B cell (primary cell): ENCODE results near the gene NCBP2L. TPM values are rescaled to one million over a fixed set of nuclear protein-coding genes. Genes with fewer than 3 reads are reported as not detected.

Source experiments
- ATAC-seq: fragments of 200-7000 bp; cut with Tn5 transposase; one replicate; pipeline ENCODE4 v1.10.0; 2021; ENCODE audit warnings: low read depth, mild to moderate bottlenecking, moderate number of reproducible peaks, moderate library complexity
- CTCF ChIA-PET: fragments of 350-600 bp; sonication (Branson Sonifier 250); formaldehyde crosslinking; loops from one replicate; lab custom pipeline; 2021; ENCODE audit warnings: antibody characterized with exemption, inconsistent platforms; lab: Charles Lee
- POLR2A ChIA-PET: fragments of 350-600 bp; sonication (Branson Sonifier 250); formaldehyde crosslinking; loops from one replicate; lab custom pipeline; 2021; ENCODE audit warnings: antibody characterized with exemption; lab: Charles Lee
- DNase-seq: peaks from one replicate; pipeline ENCODE4 v3.0.0; 2013
- H2AFZ ChIP-seq: 2 replicates; pipeline ENCODE4 v1.6.1; 2012; ENCODE audit warnings: mild to moderate bottlenecking, low read depth, low read length; ENCODE audit not compliant: insufficient read depth, poor library complexity, severe bottlenecking
- H3K27ac ChIP-seq, 2 donors: 1 replicate in 1 of 2; 2 replicates in 1 of 2; pipeline ENCODE4 v1.5.1; 2012 to 2013; ENCODE audit warnings: low read length in 2 of 2, mild to moderate bottlenecking in 2 of 2, moderate library complexity in 1 of 2
- H3K27me3 ChIP-seq, 4 experiments: fragments of 200-600 bp in 1 of 4; sonication (generic) in 1 of 4; replicated peaks in 1 of 4; 1 replicate in 2 of 4; 2 replicates in 2 of 4; pipeline versions ENCODE4 v1.6.1 to v1.7.0; 2013 to 2016; ENCODE audit warnings: low read length in 3 of 4, mild to moderate bottlenecking in 2 of 4, mixed read lengths in 1 of 4, moderate library complexity in 1 of 4; ENCODE audit not compliant: insufficient read depth in 4 of 4, control insufficient read depth in 3 of 4; ENCODE audit errors: control extremely low read depth in 1 of 4
- H3K36me3 ChIP-seq, 2 experiments: replicated peaks in 1 of 2; 1 replicate in 1 of 2; 2 replicates in 1 of 2; pipeline versions ENCODE4 v1.6.1 to v1.7.1; 2013; ENCODE audit warnings: low read length in 1 of 2; ENCODE audit not compliant: insufficient read depth in 2 of 2, control insufficient read depth in 1 of 2; ENCODE audit errors: control extremely low read depth in 1 of 2, extremely low read depth in 1 of 2
- H3K4me1 ChIP-seq, 2 donors: fragments of 200-600 bp in 1 of 2; sonication (generic) in 1 of 2; 1 replicate in 1 of 2; 2 replicates in 1 of 2; pipeline versions ENCODE4 v1.5.1 to v1.6.1; 2013 to 2017; ENCODE audit warnings: low read length in 2 of 2; ENCODE audit not compliant: control insufficient read depth in 2 of 2, insufficient read depth in 2 of 2
- H3K4me2 ChIP-seq: replicated peaks from 2 replicates; pipeline ENCODE3; 2012; ENCODE audit warnings: mild to moderate bottlenecking, low read depth, low read length; ENCODE audit not compliant: poor library complexity, severe bottlenecking
- H3K4me3 ChIP-seq, 5 experiments: fragments of 200-600 bp in 1 of 5; sonication (generic) in 1 of 5; 1 replicate in 3 of 5; 2 replicates in 2 of 5; pipeline versions ENCODE4 v1.5.1 to v1.7.0; 2011 to 2016; ENCODE audit warnings: low read length in 4 of 5, mild to moderate bottlenecking in 4 of 5, low read depth in 2 of 5, control low read depth in 1 of 5, moderate library complexity in 1 of 5; ENCODE audit not compliant: insufficient read depth in 1 of 5; ENCODE audit errors: control extremely low read depth in 1 of 5, extremely low read depth in 1 of 5
- H3K79me2 ChIP-seq: fragments of 200-600 bp; sonication (generic); one replicate; pipeline ENCODE4 v1.6.0; 2016; ENCODE audit warnings: low read length; ENCODE audit not compliant: control insufficient read depth, insufficient read depth
- H3K9ac ChIP-seq: fragments of 200-600 bp; sonication (generic); 2 replicates; pipeline ENCODE4 v1.6.1; 2017; ENCODE audit warnings: mild to moderate bottlenecking, low read length, moderate library complexity
- H3K9me3 ChIP-seq, 3 donors: one replicate each; pipeline versions ENCODE4 v1.6.1 to v1.7.1; 2013; ENCODE audit warnings: low read length in 2 of 3; ENCODE audit not compliant: control insufficient read depth in 2 of 3, insufficient read depth in 1 of 3; ENCODE audit errors: control extremely low read depth in 1 of 3
- H4K20me1 ChIP-seq: 2 replicates; pipeline ENCODE4 v1.6.0; 2012; ENCODE audit warnings: mild to moderate bottlenecking, low read length; ENCODE audit not compliant: insufficient read depth, control insufficient read depth, poor library complexity, severe bottlenecking
- H3K27ac Mint-ChIP-seq: one replicate; pipeline ENCODE4 v1.8.0; 2021; ENCODE audit warnings: mixed read lengths
- H3K27me3 Mint-ChIP-seq: one replicate; pipeline ENCODE4 v1.8.0; 2021; ENCODE audit warnings: mixed read lengths
- H3K4me1 Mint-ChIP-seq: one replicate; pipeline ENCODE4 v1.8.0; 2021; ENCODE audit warnings: mixed read lengths
- H3K4me3 Mint-ChIP-seq: one replicate; pipeline ENCODE4 v1.8.0; 2021; ENCODE audit warnings: mixed read lengths
- H3K9me3 Mint-ChIP-seq: one replicate; pipeline ENCODE4 v1.8.0; 2022; ENCODE audit warnings: mixed read lengths; ENCODE audit not compliant: insufficient read depth
- CTCF ChIP-seq: fragments of 200-600 bp; IDR thresholded peaks from one replicate; pipeline ENCODE4 v1.8.0; 2022; ENCODE audit warnings: antibody characterized with exemption, mild to moderate bottlenecking
- EZH2 ChIP-seq: IDR thresholded peaks from 2 replicates; pipeline ENCODE4 v1.6.1; 2012; ENCODE audit warnings: borderline replicate concordance, low read depth, mild to moderate bottlenecking, moderate library complexity, low read length; ENCODE audit not compliant: insufficient read depth, poor library complexity, severe bottlenecking
- WGBS: methylation state at CpG from one replicate; pipeline ENCODE4 v1.1.5; 2013; ENCODE audit warnings: missing lambda C conversion rate; ENCODE audit not compliant: insufficient coverage; 5-methylcytosine and 5-hydroxymethylcytosine counted together
- intact Hi-C: fragments of 100-400 bp; cut with micrococcal nuclease; formaldehyde crosslinking; loops from one replicate; pipeline ENCODE4 v1.10.0; 2022
- polyA minus RNA-seq: library from RNA; depleted of rRNA, polyadenylated mRNA; stranded (reverse); fragments of >200 nt; gene quantifications from 2 replicates; pipeline ENCODE4 v1.2.3, GENCODE V29; 2012
- polyA plus RNA-seq: library from polyadenylated mRNA; depleted of rRNA; stranded (reverse); fragments of >200 nt; gene quantifications from 2 replicates; pipeline ENCODE4 v1.2.3, GENCODE V29; 2012
- total RNA-seq, 2 donors: library from RNA; stranded (reverse); fragments of 120-200 nt in 1 of 2; gene quantifications; 1 replicate in 1 of 2; 2 replicates in 1 of 2; pipeline versions ENCODE4 v1.2.3 to v1.2.4, GENCODE V29; 2013 to 2022

Gene NCBP2L
- not detected in 2 replicates for total RNA-seq
- 0.05 TPM for total RNA-seq (2013)
- polyA plus RNA-seq: not detected in 2 replicates
- polyA minus RNA-seq: not detected in 2 replicates

DNA sequence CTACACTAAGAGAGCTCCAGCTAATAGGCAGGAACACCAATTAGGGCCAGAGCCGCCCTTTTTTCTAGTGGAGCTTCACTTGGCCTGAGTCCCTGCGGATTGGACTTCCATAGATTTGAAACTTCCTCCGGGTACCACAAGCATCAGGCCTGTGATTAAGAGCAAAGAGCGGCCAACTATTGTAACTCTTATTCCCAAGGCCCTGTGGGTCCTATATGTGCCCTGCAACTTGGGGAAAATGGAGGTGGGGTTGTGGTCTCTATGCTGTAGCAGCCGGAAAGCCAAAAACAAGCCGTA is at the start of gene NCBP2L:
Gene NCBP2L, plus strand, starts transcription at position 198 of the 297 bp plus-strand sequence. CDS start 16,488 bp downstream, outside the sequence.
- Histone ChIP-seq H3K9me3 (no peaks in the 10 kb centered on the region), H3K4me3 (peak within 1 kb of the TSS; percentile 48 to 72 (median 60)), H3K27me3 (peaks cover 0 to 9% (median 0%) of the 10 kb centered on the region in 4 experiments), H3K9ac (peak within 1 kb of the TSS; percentile 69), H3K4me1 (peaks cover 14 to 23% of the 10 kb centered on the region in 2 donors), H2AFZ (peak within 1 kb of the TSS; percentile 82), H3K79me2 (no peaks in the 10 kb centered on the region), H3K36me3 (no peaks in the 10 kb centered on the region), H4K20me1 (no peaks in the 10 kb centered on the region), H3K4me2 (peak within 1 kb of the TSS; percentile 87), H3K27ac (peak within 1 kb of the TSS in 1 of 2 donors; percentile 12)
- DNase-seq (no peak), ATAC-seq (no peak)
- intact Hi-C loops: loop anchor here (1.0 to 5.0 kb wide), 11 partner anchors 56 to 778 kb away; partner anchors contain the start of genes FRMPD3 and PRPS1
- peak within 1 kb of the TSS; percentile 79 for H3K27ac Mint-ChIP-seq
- TF ChIP-seq EZH2 (no peak), CTCF (peak; percentile 16)
- CTCF ChIA-PET: interaction anchor here (0.7 to 6.0 kb wide), 24 partner anchors 10 to 903 kb away, joined by 3 to 246 read pairs (median 4); partner anchors contain the start of gene PRPS1
- no peaks in the 10 kb centered on the region for H3K9me3 Mint-ChIP-seq
- no peaks in the 10 kb centered on the region for H3K27me3 Mint-ChIP-seq
- POLR2A ChIA-PET: interaction anchor here (0.7 to 3.5 kb wide), 4 partner anchors 61 to 149 kb away, joined by 3 to 53 read pairs (median 6); partner anchors contain the start of gene PRPS1
- no CpG with 5 or more reads among the region's 6 CpGs for WGBS
- H3K4me1 Mint-ChIP-seq: peaks cover 21% of the 10 kb centered on the region
- peak within 1 kb of the TSS; percentile 84 for H3K4me3 Mint-ChIP-seq

DNA sequence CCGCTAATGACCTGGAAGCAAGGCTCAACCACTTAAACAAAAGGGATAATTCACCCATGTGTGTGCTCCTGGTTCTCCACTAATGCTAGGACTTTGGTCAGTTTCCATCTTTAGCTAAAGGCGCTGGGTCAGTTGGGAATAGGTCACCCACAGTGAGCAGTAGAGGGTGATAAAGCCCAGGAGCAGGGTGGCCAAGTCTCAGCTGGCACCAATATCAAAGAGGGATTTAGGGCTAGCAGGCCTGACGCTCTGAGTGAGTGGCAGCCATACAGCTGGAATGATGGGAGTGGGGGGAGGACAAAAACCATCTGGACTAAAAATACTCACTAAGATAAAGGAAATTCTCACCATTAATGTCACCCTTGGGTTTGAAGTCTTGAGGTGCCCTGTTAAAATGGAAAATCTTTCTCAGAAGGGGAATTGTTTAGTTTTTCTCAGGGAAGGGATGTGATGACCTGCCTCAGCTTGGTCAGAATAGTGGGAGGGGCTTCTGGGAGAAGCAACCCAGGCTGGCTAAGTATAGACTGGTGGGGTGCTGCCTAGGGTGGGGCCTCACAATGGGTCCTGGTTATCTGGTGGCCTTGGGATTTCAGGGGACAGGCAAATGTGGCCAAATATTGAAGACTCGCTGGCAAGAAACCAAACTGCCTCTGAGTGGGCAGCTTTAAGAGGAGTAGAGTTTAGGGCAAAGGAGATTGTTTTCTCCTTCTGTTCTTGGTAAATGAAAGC is 49.0 kb upstream of the NCBP2L start:
- Histone ChIP-seq H3K4me2 (no peak overlapping the region), H3K36me3 (no peaks in the 10 kb centered on the region), H3K79me2 (no peaks in the 10 kb centered on the region), H2AFZ (no peak overlapping the region), H3K9ac (no peak overlapping the region), H3K4me3 (no peak overlapping the region), H4K20me1 (no peaks in the 10 kb centered on the region), H3K9me3 (no peaks in the 10 kb centered on the region), H3K27me3 (no peaks in the 10 kb centered on the region), H3K4me1 (peaks cover 0 to 4% of the 10 kb centered on the region in 2 donors), H3K27ac (no peak overlapping the region)
- H3K4me3 Mint-ChIP-seq: no peak overlapping the region
- CTCF ChIA-PET: interaction anchor here (1.1 to 1.9 kb wide), 4 partner anchors 9 to 70 kb away, joined by 3 to 6 read pairs (median 4); no protein-coding TSS in a partner anchor
- no peak for ATAC-seq
- 100% methylated on average over 2 of the region's 4 CpGs for WGBS
- H3K9me3 Mint-ChIP-seq: no peaks in the 10 kb centered on the region
- intact Hi-C loops: no loop called here
- DNase-seq: no peak
- H3K27me3 Mint-ChIP-seq: no peaks in the 10 kb centered on the region
- H3K27ac Mint-ChIP-seq: no peak overlapping the region
- TF ChIP-seq CTCF: no peak
- TF ChIP-seq EZH2: no peak
- POLR2A ChIA-PET: no interaction called here
- peaks cover 12% of the 10 kb centered on the region for H3K4me1 Mint-ChIP-seq
